Type B pancreatic cell (in vitro differentiated cells): ENCODE data around the gene ACSF2. TPM values are rescaled to one million over a fixed set of nuclear protein-coding genes. Genes with fewer than 3 reads are reported as not detected.

Source experiments
- DNase-seq: peaks from one replicate; pipeline ENCODE4 v3.0.0; 2021; ENCODE audit warnings: mixed read lengths; ENCODE audit not compliant: unreplicated experiment; ENCODE audit errors: extremely low spot score
- H3K27ac Mint-ChIP-seq: 2 replicates; pipeline ENCODE4 v1.8.0; 2021; ENCODE audit warnings: mild to moderate bottlenecking, mixed read lengths
- H3K27me3 Mint-ChIP-seq: 2 replicates; pipeline ENCODE4 v1.8.0; 2021; ENCODE audit warnings: mixed read lengths
- H3K36me3 Mint-ChIP-seq: 2 replicates; pipeline ENCODE4 v1.8.0; 2021; ENCODE audit warnings: mixed read lengths
- H3K4me1 Mint-ChIP-seq: one replicate; pipeline ENCODE4 v1.8.0; 2021; ENCODE audit warnings: mixed read lengths; ENCODE audit not compliant: unreplicated experiment
- H3K4me3 Mint-ChIP-seq: 2 replicates; pipeline ENCODE4 v1.8.0; 2021; ENCODE audit warnings: mild to moderate bottlenecking, mixed read lengths
- H3K9me3 Mint-ChIP-seq: 2 replicates; pipeline ENCODE4 v1.8.0; 2021; ENCODE audit warnings: mixed read lengths
- CTCF ChIP-seq: fragments of 200-600 bp; sonication (generic); conservative IDR thresholded peaks from 2 replicates; pipeline ENCODE4 v1.5.0; 2021; ENCODE audit warnings: antibody characterized with exemption, mild to moderate bottlenecking
- total RNA-seq: library from RNA; stranded (reverse); gene quantifications from 2 replicates; pipeline ENCODE4 v1.2.1, GENCODE V29; 2021; ENCODE audit warnings: low replicate concordance

The ACSF2 gene
- total RNA-seq, 1 donor from 2014 or later: 57.3 TPM

- Mint-ChIP-seq H3K4me1 (peaks cover 26% of the 10 kb centered on the region), H3K27me3 (no peaks in the 10 kb centered on the region), H3K4me3 (no peak overlapping the region), H3K36me3 (peaks cover 12% of the 10 kb centered on the region), H3K27ac (no peak overlapping the region), H3K9me3 (peaks cover 4% of the 10 kb centered on the region)
- DNase-seq: no peak
- TF ChIP-seq CTCF: no peak
These were observed 22.6 kb downstream of the ACSF2 start for GRCh38 chr17:50448643-50449042.

DNA sequence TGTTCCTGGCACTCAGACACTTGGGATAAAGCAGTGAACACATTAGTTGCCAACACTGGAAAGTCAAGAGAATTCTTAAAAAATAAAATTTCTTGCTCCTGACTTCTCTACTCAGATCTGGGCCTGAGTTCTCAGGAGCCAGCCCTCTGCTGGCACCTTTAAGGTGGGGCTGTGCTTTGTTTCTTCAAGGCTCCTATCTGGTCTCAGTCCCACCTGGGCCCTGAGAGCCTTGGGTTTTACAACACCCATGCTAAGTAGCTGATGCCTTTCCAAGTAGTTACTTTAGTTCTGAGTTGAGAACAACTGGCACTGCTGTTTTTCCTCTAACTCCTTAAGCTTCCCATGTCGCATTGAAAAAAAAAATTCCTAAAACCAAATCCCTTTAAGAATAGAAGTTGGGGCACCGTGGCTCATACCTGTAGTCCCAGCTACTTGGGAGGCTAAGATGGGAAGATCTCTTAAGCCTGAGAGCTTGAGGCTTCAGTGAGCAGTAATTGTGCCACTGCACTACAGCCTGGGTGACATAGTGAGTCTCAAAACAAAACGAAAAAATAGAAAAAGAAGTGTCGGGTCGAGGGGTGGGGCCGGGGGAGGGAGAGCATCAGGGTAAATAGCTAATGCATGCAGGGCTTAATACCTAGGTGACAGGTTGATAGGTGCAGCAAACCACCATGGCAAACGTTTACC is 26.1 kb downstream of the ACSF2 start:
- Mint-ChIP-seq H3K36me3 (peaks cover 12% of the 10 kb centered on the region), H3K4me3 (no peak overlapping the region), H3K9me3 (peaks cover 4% of the 10 kb centered on the region), H3K27me3 (no peaks in the 10 kb centered on the region), H3K4me1 (peaks cover 7% of the 10 kb centered on the region), H3K27ac (peak overlapping the region; percentile 58)
- TF ChIP-seq CTCF: no peak
- no peak for DNase-seq

- Mint-ChIP-seq H3K27me3 (no peaks in the 10 kb centered on the region), H3K27ac (no peak overlapping the region), H3K4me1 (peaks cover 7% of the 10 kb centered on the region), H3K9me3 (peaks cover 4% of the 10 kb centered on the region), H3K36me3 (peaks cover 12% of the 10 kb centered on the region), H3K4me3 (no peak overlapping the region)
- no peak for TF ChIP-seq CTCF
- no peak for DNase-seq
These were observed 26.7 kb downstream of the ACSF2 start for GRCh38 chr17:50452630-50453300.

DNA sequence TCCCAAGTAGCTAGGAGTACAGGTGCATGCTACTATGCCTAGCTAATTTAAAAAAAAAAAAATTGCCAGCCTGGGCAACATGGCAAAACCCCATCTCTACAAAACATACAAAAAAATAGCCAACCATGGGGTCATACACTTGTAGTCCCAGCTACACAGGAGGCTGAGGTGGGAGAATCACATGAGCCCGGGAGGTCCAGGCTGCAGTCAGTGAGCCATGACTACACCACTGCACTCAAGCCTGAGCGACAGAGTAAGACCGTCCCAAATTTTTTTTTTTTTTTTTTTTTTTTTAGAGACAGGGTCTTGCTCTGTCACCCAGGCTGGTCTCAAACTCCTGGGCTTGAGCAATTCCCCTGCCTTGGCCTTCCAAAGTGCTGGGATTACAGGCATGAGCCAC is 27.9 kb downstream of the ACSF2 start:
- H3K36me3 Mint-ChIP-seq: peaks cover 7% of the 10 kb centered on the region
- H3K4me3 Mint-ChIP-seq: no peak overlapping the region
- H3K9me3 Mint-ChIP-seq: no peaks in the 10 kb centered on the region
- no peak overlapping the region for H3K27ac Mint-ChIP-seq
- TF ChIP-seq CTCF: no peak
- no peaks in the 10 kb centered on the region for H3K27me3 Mint-ChIP-seq
- DNase-seq: no peak
- no peaks in the 10 kb centered on the region for H3K4me1 Mint-ChIP-seq

DNA sequence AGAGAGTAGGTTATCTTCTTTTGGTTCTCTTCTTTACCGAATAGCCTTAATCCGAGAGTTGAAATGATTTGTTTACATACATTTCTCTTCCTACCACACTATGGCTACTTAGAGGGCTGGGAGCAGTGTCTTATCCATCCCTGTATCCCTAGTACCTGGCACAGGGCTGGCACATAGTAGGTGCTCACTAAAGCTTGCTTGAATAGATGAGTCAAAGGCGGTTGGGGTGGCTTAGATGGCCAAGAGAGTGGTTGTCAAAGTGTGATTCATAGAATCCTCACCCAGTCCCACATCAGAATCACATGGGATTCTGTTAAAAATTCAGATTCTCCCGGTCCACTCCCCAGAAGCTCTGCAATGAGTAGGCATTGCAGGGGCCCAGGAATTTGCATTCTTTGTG is 31.6 kb downstream of the ACSF2 start:
- Mint-ChIP-seq H3K27ac (no peak overlapping the region), H3K4me3 (no peak overlapping the region), H3K9me3 (no peaks in the 10 kb centered on the region), H3K36me3 (peaks cover 4% of the 10 kb centered on the region), H3K4me1 (no peaks in the 10 kb centered on the region), H3K27me3 (no peaks in the 10 kb centered on the region)
- DNase-seq: no peak
- no peak for TF ChIP-seq CTCF
